ENCODE results near the gene PTH1R.

Gene PTH1R

GRCh38 chr3:46913644-46914043 lies 36.1 kb downstream of the PTH1R start:
- no peak for DNase-seq (ENCODE audit: low spot score)

GRCh38 chr3:46914849-46915248 lies 37.3 kb downstream of the PTH1R start:
- DNase-seq (ENCODE audit: low spot score), result no peak

DNA sequence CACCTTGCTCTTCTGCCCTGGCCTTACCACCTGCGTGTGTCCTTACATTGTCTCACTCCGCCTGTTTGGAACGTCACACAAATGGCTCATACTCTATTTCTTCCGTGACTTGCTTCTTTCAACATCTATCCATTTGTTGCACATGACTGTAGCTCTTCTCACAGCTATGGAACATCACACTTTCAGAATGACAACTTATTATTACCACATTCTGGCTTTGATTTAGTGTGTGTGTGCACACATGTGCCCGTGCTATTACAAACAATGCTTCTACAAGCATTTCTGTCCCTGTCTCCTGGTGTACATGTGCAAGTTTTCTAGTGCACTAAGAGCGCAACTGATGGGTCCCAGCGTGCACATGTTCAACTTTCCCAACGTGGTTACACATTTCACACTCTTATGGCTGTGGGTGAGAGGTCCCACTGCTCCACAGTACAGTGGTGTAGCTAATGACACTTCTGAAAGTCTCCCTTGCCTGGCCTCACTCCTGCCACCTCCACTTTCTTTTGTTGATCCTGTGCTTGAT lies 37.8 kb downstream of the PTH1R start:
- no peak for DNase-seq (ENCODE audit: low spot score)

DNA sequence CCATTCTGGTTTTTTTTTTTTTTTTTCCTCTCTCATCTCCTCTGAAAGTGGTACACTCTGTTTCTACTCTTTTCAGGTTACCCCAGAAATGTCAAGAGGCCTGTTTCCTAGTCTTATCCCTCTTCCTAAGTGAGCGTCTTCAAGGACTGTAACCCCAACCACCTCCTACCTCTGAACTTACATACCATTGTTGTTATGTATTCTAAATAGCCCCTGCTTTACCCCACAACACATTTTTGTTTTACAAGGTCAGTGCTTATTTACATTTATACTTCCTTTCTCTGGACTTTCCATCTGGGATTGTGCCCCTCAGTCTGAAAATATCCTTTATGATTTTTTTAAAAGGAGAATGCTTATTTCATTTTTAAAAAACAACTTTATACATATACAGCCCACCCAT lies 38.8 kb downstream of the PTH1R start:
- DNase-seq (ENCODE audit: low spot score), result no peak

DNA sequence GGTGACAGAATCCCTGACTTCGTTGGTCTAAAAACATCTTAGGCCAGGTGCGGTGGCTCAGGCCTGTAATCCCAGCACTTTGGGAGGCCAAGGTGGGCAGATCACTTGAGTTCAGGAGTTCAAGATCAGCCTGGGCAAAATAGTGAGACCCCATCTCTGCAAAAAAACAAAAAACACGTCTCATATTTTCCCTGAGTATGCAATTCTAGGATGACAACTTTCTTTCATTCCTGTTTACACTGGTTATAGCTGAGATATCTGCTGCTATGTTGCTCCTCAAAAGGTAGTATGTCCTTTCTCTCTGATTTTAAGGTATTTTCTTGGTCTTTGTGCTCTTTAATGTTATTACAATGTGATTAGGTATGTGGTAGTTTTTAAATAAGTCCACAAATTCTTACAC lies 39.3 kb downstream of the PTH1R start:
- no peak for DNase-seq (ENCODE audit: low spot score)

- DNase-seq (ENCODE audit: low spot score), result no peak
Measured at GRCh38 chr3:46917257-46917656, 39.7 kb downstream of the PTH1R start.

DNA sequence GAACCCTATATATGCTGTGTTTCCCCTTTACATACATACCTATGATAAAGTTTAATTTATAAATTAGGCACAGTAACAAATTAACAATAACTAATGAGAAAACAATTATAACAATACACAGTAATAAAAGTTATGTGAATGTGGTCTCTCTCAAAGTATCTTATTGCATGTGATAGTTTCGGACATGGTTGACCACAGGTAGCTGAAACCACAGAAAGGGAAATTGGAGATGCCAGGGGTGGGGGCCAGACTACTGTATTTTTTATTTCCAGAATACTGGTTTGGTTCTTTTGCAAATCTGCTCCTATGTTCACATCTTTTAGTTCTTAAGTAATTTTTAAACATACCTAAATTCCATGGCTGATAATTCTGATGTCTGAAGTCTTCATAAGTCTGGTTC lies 40.7 kb downstream of the PTH1R start:
- DNase-seq (ENCODE audit: low spot score), result no peak

- DNase-seq (ENCODE audit: low spot score), result no peak
Measured at GRCh38 chr3:46918634-46919033, 41.1 kb downstream of the PTH1R start.

GRCh38 chr3:46921041-46921440 lies 43.5 kb downstream of the PTH1R start:
- DNase-seq (ENCODE audit: low spot score), result no peak

DNA sequence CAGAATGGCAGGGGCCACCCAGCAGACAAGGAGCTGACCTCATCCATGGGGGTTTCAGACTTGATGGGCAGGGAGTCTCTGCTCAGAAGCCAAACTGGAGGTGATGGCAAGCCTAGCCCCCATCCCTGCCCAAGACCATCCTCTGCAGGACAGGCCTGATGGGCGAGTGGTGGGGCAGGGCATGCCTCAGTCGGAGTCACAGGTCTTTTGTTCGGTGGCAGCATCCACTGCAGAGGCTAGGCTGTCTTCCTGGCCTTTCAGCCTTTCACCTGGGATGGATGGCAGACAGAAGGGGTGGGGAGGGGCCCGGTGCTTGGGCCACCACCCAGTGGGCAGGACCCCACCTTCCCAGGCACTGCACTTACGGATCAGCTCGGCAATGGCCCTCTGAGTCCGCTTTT lies 44.4 kb downstream of the PTH1R start:
- no peak for DNase-seq (ENCODE audit: low spot score)

DNA sequence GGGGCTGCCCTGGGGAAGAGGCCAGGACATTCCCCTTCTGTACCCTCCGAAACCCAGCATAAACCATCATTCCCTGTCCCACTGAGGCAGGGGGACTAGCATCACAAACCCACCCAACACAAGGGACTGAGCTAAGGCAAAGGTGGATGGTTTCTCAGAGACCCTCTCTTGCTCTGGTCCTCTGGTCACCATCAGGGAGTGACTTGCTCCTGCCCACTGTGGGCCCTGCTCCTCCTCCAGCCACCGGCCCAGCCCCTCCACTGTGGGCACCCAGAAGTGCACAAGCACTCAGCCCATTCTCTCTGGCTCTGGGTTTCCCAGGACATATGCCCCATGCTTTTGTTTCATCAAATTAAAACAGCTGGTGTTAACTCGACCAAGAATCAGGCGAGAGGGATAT lies 44.9 kb downstream of the PTH1R start:
- DNase-seq (ENCODE audit: low spot score), result no peak

DNA sequence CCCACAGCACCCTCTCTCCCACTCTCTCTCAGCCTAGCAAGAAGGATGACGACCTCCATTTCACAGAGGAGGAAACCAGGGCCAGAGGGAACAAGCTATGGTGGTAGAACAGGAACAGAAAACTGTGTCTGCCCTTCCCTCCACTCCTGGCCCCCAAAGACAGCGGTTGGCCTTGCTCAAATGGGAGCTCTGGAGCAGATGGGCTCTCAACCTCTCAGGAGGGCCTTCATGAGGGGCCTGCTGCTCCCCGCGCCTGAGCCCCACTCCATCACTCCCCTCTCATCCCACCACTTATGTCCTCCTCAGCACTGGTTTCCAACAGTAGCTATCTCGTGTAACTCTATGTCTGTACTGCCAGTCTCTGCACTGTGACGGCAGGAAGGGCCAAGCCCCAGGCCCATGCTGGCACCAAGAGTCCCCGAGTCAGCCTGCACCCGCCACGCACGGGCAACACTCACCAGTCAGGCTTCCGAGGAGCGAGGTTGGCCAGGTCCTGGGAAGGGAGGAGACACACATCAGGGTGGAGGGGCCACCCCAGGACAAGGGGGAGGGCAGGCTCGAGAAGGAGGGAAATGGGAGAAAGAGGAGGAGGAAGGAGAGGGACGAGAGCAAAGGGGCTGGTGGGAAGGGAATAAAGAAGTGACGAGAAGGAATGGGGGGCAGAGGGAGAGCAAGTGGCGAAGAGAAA lies 45.5 kb downstream of the PTH1R start:
- DNase-seq (ENCODE audit: low spot score), result no peak

GRCh38 chr3:46923559-46924350 lies 46.2 kb downstream of the PTH1R start:
- DNase-seq (ENCODE audit: low spot score), result no peak

DNA sequence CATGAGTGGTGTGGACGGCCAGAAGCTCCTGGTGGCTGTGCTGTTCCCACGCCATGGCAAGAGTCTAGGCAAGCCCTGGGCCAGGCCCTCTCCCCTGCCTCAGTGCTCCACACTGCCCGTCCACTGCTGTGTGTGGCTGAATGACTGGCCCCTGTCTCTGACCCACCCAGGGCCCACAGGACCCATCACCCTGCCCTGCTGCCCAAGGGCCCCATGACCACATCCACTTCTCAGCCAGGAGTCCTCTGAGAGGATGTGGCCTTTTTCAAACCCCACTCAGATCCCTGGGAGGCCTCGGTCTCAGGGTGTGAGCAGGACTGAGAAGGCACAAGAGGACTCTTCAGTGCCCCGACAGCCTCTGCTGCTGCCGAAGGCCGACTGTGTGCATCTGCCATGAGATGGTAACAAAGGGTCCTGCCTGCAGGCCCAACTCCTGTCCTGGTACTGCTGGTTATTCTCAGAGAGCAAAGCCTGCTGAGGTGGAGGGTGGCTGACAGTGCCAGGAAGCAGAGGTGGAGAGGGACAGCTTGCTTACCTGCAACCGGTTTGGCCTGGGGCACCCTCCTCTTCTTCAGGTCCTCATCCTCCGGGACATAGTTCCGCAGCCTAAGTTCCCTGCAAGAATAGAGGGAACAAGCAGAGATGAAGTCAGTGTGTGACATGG lies 47.5 kb downstream of the PTH1R start:
- DNase-seq (ENCODE audit: low spot score), result no peak

GRCh38 chr3:46925585-46925934 lies 48.0 kb downstream of the PTH1R start:
- DNase-seq (ENCODE audit: low spot score), result no peak

- no peak for DNase-seq (ENCODE audit: low spot score)
Measured at GRCh38 chr3:46926039-46926438, 48.5 kb downstream of the PTH1R start.

- no peak for DNase-seq (ENCODE audit: low spot score)
Measured at GRCh38 chr3:46926447-46926846, 48.9 kb downstream of the PTH1R start.

DNA sequence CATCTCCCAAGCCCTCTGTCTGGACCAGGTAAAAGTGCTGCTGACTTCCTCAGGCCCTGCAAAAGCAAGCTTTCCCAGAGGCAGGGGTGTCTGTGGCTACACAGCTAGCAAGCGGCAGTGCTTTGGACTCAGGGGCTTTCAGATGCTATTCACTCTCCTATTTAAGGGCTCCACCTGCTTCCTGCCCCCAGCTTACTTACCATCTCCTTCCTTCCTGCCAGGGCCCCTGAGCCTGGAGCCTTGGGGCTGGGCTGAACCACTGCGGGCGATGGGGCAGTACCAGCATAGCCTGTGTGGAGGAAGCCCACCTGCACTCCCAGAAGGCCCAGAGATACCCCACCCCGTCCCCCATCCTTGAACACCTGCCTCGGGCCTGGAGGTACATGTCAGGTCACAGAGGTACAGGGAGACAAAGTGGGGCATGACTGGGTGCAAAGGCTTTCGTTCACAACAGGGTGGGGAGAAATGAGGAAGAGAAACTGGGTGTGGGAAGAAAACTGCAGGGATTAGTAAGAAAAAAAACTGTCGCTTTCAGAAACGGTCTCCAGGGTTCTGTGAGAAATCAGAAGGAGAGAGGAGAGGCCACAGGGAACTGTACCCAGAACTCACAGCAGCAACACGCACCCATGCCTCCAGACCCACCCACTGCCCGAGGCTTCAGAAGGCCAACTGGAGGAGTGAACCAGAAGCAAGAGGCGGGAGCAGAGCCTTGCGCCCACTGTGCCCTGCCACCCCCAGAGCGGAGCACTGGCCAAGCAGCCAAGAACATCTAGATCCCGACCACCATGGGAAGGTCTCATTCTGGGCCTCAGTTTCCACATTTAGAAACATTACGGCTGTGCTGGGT lies 49.6 kb downstream of the PTH1R start:
- DNase-seq (ENCODE audit: low spot score), result no peak

DNA sequence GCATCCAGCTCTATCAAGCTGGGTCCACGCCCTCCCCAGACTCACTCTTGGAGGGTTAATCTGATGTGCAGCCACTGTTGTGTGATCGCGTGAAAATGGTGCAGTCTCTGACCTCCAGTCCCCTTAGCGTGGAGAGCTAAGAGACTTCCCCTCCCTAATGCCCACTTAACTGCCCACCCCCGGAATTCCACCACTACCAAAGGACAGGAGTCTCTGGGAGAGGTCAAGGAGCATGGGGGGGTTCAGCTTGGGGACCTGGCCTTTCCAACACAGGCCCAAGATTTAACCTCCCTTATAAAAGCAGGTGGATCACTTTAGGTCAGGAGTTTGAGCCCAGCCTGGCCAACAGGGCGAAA lies 50.2 kb downstream of the PTH1R start:
- no peak for DNase-seq (ENCODE audit: low spot score)

GRCh38 chr3:46928282-46928681 lies 50.8 kb downstream of the PTH1R start:
- DNase-seq (ENCODE audit: low spot score), result no peak

- DNase-seq (ENCODE audit: low spot score), result no peak
Measured at GRCh38 chr3:46929324-46929723, 51.8 kb downstream of the PTH1R start.

Data from putamen (tissue), 1 donor.